ENCODE results near the gene LPA.

- no peak for TF ChIP-seq CTCF (IDR thresholded peaks at IDR 0.05; ENCODE audit: poor library complexity)
- TF ChIP-seq EZH2 (IDR thresholded peaks at IDR 0.05; ENCODE audit: borderline replicate concordance): no peak
- TF ChIP-seq EZH2phosphoT487 (IDR thresholded peaks at IDR 0.05; ENCODE audit: low read depth, severe bottlenecking, unreplicated experiment): no peak
These were observed 177.0 kb downstream of the LPA start for GRCh38 chr6:160487116-160487515.

Measured in hepatocyte (in vitro differentiated cells).